Endodermal cell (in vitro differentiated cells): ENCODE data around the gene JAKMIP1. TPM values are rescaled to one million over a fixed set of nuclear protein-coding genes. Genes with fewer than 3 reads are reported as not detected.

Experiments used
- DNase-seq: peaks from one replicate; pipeline ENCODE4 v3.0.0-alpha.2; 2017
- H3K27ac ChIP-seq: 2 replicates; pipeline ENCODE4 v1.5.1; 2013; ENCODE audit warnings: mild to moderate bottlenecking, low read depth, low read length, moderate library complexity
- H3K27me3 ChIP-seq: 2 replicates; pipeline ENCODE4 v1.6.1; 2013; ENCODE audit warnings: mild to moderate bottlenecking, low read length, moderate library complexity; ENCODE audit not compliant: insufficient read depth, control insufficient read depth, poor library complexity, severe bottlenecking
- H3K36me3 ChIP-seq: 2 replicates; pipeline ENCODE4 v1.7.0; 2013; ENCODE audit warnings: mild to moderate bottlenecking, low read length, moderate library complexity; ENCODE audit not compliant: control insufficient read depth, insufficient read depth
- H3K4me1 ChIP-seq: one replicate; pipeline ENCODE4 v1.7.0; 2013; ENCODE audit warnings: low read length; ENCODE audit not compliant: control insufficient read depth, insufficient read depth
- H3K4me3 ChIP-seq: 2 replicates; pipeline ENCODE4 v1.5.1; 2013; ENCODE audit warnings: mild to moderate bottlenecking, low read length, moderate library complexity
- H3K9ac ChIP-seq: 2 replicates; pipeline ENCODE4 v1.6.1; 2013; ENCODE audit warnings: mild to moderate bottlenecking, low read length, moderate library complexity; ENCODE audit not compliant: poor library complexity, severe bottlenecking; ENCODE audit errors: extremely low read depth
- H3K9me3 ChIP-seq: 2 replicates; pipeline ENCODE4 v1.6.1; 2013; ENCODE audit warnings: mild to moderate bottlenecking, low read length, moderate library complexity; ENCODE audit not compliant: control insufficient read depth
- H3K27ac Mint-ChIP-seq: 2 replicates; pipeline ENCODE4 v1.8.0; 2020; ENCODE audit warnings: mixed read lengths
- H3K27me3 Mint-ChIP-seq: 2 replicates; pipeline ENCODE4 v1.8.0; 2021; ENCODE audit warnings: mild to moderate bottlenecking, mixed read lengths; ENCODE audit not compliant: insufficient read depth
- H3K36me3 Mint-ChIP-seq: 2 replicates; pipeline ENCODE4 v1.8.0; 2020; ENCODE audit warnings: low read depth, mixed read lengths
- H3K4me1 Mint-ChIP-seq: 2 replicates; pipeline ENCODE4 v1.8.0; 2020; ENCODE audit warnings: mixed read lengths
- H3K4me3 Mint-ChIP-seq: 2 replicates; pipeline ENCODE4 v1.8.0; 2020; ENCODE audit warnings: mild to moderate bottlenecking, moderate library complexity, mixed read lengths
- H3K9me3 Mint-ChIP-seq: 2 replicates; pipeline ENCODE4 v1.8.0; 2020; ENCODE audit warnings: mild to moderate bottlenecking, mixed read lengths
- CTCF ChIP-seq: fragments of 200-600 bp; sonication (generic); conservative IDR thresholded peaks from 2 replicates; pipeline ENCODE4 v1.5.0; 2021; ENCODE audit warnings: antibody characterized with exemption, mild to moderate bottlenecking
- WGBS, 2 experiments: methylation state at CpG; one replicate each; pipeline versions ENCODE4 v1.1.5 to v1.1.7; 2013; ENCODE audit warnings: missing lambda C conversion rate in 2 of 2, mixed read lengths in 1 of 2; ENCODE audit not compliant: insufficient coverage in 1 of 2, insufficient read length in 1 of 2; 5-methylcytosine and 5-hydroxymethylcytosine counted together
- total RNA-seq, 2 donors: library from RNA; stranded (reverse); fragmentation: NEBNext Ultra II Directional in 1 of 2; extraction: Animal tissue kit (Norgen Biotek cat#: 25700) in 1 of 2; gene quantifications; 2 replicates in 1 of 2; 3 replicates in 1 of 2; pipeline ENCODE4 v1.2.1, GENCODE V29; 2021

The JAKMIP1 gene
- total RNA-seq, 2 donors from 2014 or later: 10.4 to 11.2 TPM

GRCh38 chr4:6188687-6189305, 11.6 kb downstream of the JAKMIP1 start:
- Mint-ChIP-seq H3K27ac (peak overlapping the region; percentile 78), H3K4me1 (peaks cover 25% of the 10 kb centered on the region), H3K4me3 (no peak overlapping the region), H3K9me3 (peaks cover 25% of the 10 kb centered on the region), H3K36me3 (peaks cover 33% of the 10 kb centered on the region), H3K27me3 (no peaks in the 10 kb centered on the region)
- no peak for DNase-seq
- Histone ChIP-seq H3K4me1 (no peaks in the 10 kb centered on the region), H3K27me3 (no peaks in the 10 kb centered on the region), H3K4me3 (peak overlapping the region; percentile 14), H3K9me3 (peaks cover 30% of the 10 kb centered on the region), H3K9ac (no peak overlapping the region), H3K27ac (no peak overlapping the region), H3K36me3 (peaks cover 25% of the 10 kb centered on the region)
- WGBS, 2 experiments: 90 to 91% methylated on average over 8 of the region's 8 CpGs
- TF ChIP-seq CTCF: no peak

GRCh38 chr4:6184169-6184568, 16.2 kb downstream of the JAKMIP1 start:
- no peak for DNase-seq
- no peaks in the 10 kb centered on the region for H3K27me3 Mint-ChIP-seq
- Histone ChIP-seq H3K27ac (no peak overlapping the region), H3K9me3 (peaks cover 51% of the 10 kb centered on the region), H3K4me3 (no peak overlapping the region), H3K27me3 (no peaks in the 10 kb centered on the region), H3K36me3 (peaks cover 48% of the 10 kb centered on the region), H3K4me1 (peaks cover 8% of the 10 kb centered on the region), H3K9ac (no peak overlapping the region)
- H3K4me3 Mint-ChIP-seq: no peak overlapping the region
- peaks cover 22% of the 10 kb centered on the region for H3K4me1 Mint-ChIP-seq
- H3K27ac Mint-ChIP-seq: no peak overlapping the region
- peaks cover 39% of the 10 kb centered on the region for H3K9me3 Mint-ChIP-seq
- no peak for TF ChIP-seq CTCF
- H3K36me3 Mint-ChIP-seq: peaks cover 56% of the 10 kb centered on the region
- 94 to 100% methylated on average over 1 to 2 of the region's 5 CpGs for WGBS, 2 experiments

- H3K36me3 ChIP-seq: peaks cover 49% of the 10 kb centered on the region
- H3K27me3 Mint-ChIP-seq: no peaks in the 10 kb centered on the region
- WGBS, 2 experiments: 91 to 100% methylated on average over 3 to 4 of the region's 4 CpGs
- DNase-seq: no peak
- H3K4me3 ChIP-seq: no peak overlapping the region
- H3K4me1 Mint-ChIP-seq: peaks cover 18% of the 10 kb centered on the region
- H3K27ac Mint-ChIP-seq: no peak overlapping the region
- no peak overlapping the region for H3K9ac ChIP-seq
- peaks cover 8% of the 10 kb centered on the region for H3K4me1 ChIP-seq
- no peak overlapping the region for H3K4me3 Mint-ChIP-seq
- peaks cover 61% of the 10 kb centered on the region for H3K36me3 Mint-ChIP-seq
- no peak overlapping the region for H3K27ac ChIP-seq
- no peak for TF ChIP-seq CTCF
- peaks cover 40% of the 10 kb centered on the region for H3K9me3 Mint-ChIP-seq
- peaks cover 51% of the 10 kb centered on the region for H3K9me3 ChIP-seq
- no peaks in the 10 kb centered on the region for H3K27me3 ChIP-seq
Measured at GRCh38 chr4:6183740-6184139, 16.6 kb downstream of the JAKMIP1 start.
